GM21825 (cell line): ENCODE data around the gene ATG2A.

Experiments
- ATAC-seq: cut with Tn5 transposase; IDR thresholded peaks from one replicate; pipeline ENCODE4 v1.9.1; 2021; ENCODE audit warnings: mild to moderate bottlenecking, moderate library complexity; ENCODE audit not compliant: unreplicated experiment

ATG2A gene

DNA sequence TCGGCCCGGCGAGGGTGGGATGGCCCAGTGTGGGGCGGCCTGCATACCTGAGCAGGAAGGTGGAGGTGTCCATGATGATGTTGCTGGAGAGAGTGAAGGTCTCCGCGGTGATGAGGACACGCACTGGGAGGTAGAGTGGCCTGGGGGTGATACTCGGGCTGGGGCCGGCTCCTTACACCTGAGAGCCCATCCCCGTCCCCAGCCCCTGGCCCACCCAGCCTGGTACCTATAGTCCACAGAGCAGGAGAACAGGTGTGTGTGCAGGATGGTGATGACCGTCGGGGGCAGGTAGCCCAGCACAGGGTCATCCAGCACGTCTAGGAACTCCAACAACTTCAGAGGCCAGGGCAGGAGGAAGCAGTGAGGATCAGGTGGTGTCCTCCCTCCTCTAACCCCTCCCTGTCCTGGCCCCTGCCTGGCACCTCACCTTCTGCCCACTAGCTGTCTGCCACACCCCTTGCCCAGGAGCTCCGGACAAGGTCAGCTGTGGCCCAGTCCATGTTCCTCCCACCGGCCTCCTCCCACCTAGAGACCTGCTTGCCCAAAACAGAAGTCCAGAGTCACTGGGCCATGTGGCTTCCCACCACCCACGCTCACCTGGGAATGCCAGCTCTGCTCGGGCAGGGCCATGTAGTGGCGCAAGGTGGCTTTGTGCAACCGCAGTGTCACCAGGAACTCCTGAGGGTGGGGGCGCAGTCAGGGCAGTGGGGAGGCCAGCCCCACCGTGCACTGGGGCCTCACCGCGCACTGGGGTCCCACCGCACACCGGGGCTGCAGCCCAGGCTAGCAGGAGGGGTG, 11.3 kb downstream of the ATG2A start:
- no peak for ATAC-seq

DNA sequence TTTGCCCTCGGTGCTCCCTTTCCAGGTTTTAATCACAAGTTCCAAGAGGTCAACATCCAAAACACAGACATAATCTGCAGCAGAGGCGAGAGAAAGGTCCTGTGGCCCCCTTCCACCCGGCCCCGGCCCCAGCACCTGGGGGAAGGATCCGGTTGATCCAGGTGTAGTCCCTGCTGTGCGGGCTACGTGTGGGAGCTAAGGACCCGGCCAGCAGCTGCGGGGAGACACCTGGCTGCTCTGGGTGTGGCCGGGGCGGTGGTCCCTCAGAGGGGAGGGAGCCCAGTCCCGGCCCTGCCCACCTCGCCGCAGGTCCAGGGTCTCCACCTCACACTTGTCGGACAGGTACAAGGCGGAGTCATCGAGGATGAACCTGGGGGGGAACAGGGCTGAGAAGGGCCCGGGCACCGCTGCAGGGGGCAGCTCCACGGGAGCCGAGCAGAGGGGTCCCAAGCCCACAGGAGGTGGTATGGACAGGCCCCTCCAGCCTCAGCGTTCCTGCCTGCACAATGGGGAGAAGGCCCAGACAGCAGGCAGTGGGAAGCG, 13.6 kb downstream of the ATG2A start:
- ATAC-seq: no peak

DNA sequence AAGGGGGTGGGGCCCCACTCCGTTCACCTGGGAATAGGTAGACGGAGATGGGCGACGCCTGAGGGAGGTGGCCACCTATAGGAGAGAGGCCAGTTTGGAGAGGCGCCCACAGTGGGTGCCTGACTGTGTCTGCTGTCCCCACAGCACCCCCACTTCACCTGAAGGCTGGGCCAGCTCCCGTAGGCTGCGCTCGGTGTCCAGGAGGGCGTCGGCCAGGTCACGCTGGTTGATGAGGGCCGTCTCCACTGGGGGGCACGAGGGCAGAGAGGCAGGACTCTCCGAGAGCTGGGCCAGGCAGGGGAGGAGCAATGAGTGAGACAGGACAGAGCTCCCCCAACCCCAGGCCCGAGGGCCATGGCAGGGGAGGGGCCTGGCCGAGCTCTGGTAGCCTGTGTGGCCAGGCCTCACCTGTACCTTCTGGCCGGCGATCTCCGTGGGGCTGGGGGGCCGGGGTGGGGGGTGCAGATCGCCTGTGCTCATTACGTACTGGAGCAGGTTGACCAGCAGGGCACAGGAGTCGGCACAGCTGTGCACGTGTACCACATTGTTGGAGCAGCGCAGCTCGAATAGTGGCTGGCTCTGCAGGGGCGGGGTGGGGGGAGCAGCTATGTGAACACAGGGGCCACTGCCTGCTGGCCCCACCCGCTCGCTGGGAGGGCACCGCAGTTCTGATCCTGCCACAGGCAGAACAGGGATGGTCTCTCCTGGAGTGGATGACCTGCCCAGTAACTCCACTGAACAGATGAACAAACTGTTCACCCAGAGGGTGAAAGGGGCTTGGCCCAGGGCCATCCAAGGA, 14.7 kb downstream of the ATG2A start:
- ATAC-seq: no peak

DNA sequence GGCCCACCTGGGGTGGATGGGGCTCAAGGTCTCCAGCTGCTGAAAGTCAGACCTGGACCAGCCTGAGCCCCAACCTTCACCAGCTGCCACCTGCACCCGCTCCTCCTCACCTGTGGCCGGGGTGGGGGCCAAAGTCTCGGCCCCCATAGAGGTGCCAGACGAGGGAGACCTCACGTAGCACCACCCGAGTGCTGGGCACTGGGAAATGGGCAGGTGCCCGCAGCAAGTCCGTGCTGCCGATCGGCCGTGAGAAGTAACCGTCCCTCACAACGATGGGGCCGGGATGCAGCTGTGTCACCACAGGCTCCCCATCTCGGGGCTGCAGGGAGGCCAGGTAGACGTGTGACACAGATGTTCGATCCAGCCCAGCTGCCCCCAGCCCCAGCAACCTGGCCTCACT, 16.2 kb downstream of the ATG2A start:
- no peak for ATAC-seq

DNA sequence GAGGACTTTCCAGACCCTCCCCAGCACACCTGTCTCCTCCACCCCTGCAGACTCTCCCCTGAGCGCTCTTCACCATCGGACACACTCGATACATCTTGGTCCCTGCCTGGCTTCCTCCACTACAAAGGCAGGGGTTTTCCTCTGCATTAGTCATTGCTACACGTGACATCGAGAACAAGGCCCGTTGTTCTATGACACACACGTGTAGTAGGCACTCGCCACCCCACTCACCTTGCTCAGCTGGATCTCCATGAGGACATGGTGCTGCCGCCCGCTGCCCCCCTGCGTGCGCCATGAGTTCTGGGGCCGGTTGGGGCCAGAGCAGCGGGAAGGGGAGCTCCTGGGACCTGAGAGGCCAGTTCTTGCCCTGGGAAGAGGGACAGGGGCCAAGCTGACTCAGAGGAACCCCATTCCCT, 16.7 kb downstream of the ATG2A start:
- ATAC-seq: no peak

DNA sequence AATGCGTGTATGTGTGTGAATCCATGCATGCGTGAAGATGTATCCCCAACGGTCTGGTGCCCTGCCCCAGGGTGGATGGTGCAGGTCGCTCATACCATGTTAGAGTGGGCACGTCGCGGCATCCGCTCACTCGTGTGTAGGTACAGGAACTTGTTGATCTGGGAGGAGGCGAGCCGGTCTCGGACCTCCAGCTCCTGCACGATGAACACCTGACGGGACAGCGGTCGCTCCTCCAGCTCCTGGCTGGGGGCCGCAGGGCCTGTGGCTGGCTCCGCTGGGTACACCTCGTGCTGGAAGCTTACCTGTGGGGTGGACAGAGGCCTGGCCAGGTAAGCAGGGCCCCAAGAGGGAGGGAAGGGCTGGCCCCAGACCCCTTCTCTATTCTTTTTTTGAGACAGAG, 18.5 kb downstream of the ATG2A start:
- ATAC-seq: no peak

DNA sequence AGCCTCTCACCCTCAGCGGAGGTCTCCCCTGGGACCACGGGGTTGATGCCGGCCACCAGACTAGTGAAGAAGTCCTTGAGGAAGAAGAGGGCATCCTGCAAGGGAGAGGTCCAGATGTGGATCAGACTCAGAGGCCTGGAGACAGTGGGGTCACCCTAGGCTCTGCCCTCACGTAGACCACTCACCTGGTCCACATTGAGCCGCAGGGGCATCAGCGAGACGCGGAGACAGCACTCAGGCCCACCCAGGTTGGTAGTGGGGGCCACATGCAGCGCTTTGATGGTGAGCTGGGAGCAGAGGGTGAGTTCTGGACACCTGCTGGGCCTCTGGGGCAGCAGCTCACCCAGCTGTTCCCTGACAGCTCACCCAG, 18.9 kb downstream of the ATG2A start:
- no peak for ATAC-seq

DNA sequence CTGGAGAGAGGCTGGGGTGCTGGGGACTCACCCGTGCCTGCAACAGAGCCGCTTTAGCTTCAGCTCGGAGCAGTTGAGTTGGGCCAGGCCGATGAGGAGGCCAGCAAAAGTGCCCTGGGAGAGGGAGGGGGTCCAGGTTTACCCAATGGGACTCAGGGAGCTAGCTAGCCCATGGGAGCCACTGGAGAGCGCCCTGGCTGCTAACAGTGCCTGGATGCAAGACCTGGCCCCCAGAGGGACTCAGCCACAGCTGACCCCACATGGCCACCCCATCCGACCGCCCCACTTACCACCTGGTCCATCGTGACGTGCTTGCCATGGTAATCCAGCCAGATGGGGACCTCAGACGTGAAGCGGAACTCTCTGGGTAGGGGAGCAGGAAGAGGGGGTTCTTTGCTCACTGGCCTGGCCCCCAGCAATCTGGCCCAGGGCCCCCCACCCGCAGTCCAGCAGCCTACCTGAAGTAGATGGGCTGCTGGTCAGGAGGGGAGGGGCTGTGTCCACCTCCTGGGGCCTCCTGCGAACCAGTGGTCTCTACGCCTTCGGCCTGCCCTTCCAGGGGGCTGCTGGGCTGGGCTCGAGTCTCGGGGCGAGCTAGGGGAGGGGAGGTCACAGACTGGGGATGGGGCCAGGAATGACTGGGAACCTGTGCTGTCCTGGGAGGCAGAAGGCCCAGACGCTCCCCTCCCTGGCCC, 19.5 kb downstream of the ATG2A start:
- no peak for ATAC-seq

DNA sequence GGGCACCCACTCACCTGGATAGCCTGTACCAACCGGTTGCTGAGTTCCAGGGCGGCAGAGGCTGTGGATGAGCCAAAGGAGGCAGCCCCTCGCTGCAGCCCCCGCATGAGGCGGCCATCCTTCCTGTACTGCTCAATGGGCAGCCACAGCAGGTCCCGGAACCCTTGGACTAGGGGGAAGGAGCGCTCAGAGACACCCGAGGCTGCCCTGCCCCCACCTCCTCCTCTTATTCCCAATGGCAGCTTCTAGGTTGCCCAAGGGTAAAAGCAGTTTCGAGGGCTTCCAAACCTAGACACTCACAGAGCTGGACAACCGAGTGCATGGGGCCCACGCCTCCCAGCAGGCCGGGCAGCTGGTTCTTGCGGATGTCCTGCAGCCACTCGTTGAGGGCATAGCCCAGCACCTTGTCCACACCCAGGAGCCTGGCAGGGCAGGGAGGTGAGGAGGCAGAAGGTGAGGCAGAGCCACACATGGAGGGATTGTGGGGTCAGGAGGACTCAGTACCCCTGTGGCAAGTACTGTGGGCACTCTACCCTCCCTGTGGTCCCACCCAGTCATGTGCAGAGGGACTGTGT, 20.5 kb downstream of the ATG2A start:
- no peak for ATAC-seq

DNA sequence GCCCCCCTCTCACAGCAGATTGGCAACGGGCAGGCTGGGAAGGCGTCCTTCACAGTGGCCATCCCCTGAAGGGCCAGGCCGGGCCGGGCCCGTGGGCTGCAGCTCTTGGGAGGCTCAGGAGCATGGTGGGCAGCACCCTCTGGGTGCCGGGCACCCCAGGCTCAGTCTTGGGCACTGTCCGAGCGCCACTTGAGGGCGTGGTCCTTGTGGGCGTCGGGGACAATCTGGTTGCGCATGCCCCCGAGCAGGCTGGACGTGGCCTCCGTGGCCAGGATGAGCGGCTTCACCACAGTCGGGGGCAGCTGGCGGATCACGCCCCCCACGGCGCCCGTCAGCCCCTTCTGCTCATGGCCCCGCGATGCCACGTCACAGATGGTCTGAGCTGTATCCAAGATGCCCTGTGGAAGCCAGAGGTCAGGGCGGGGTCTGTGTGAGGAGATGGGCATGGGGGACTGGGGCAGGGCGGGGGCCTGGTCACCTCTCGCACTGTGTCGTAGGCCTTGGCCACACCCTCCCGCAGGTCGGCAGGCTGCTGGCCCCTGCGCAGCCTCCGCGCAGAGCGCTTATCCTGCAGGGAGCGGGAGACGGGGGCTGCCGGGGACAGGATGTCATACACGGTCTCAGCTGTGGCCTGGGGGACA, 22.1 kb downstream of the ATG2A start:
- no peak for ATAC-seq

DNA sequence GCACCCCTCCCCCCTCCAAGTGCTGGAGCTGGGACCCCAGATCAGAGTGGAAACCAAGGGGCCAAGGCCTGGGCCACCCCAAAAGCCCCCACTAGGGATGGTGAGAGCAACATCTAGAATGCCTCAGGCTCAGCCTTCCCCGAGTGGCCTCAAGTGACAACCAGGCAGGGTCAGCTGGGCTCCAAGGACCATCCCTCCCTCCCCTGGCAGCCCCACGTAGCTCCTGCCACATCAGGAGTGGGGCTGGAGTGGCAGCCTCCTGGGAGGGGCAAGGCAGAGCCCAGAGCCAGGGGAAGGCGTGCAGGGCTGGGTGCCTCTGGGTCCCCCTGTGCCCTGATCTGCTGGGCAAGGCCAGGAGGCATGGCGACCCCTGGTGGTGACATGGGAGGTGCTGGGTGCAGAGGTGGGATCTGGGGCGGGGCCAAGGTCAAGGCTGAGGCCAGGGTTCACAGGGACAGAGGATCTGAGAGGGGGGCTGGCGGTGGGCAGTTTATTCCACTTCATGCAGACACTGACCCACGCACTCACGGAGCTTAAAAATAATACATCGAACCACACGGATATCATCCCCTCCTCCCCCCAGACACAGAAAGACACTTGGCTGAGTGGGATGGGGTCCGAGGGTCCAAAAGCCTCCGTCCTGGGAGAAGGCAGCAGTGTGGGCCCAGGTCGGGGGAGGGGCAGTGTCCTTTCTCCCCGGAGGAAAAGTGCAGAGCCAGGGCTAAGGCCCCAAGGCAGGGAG, 22.8 kb downstream of the ATG2A start:
- ATAC-seq: peak; percentile 61

DNA sequence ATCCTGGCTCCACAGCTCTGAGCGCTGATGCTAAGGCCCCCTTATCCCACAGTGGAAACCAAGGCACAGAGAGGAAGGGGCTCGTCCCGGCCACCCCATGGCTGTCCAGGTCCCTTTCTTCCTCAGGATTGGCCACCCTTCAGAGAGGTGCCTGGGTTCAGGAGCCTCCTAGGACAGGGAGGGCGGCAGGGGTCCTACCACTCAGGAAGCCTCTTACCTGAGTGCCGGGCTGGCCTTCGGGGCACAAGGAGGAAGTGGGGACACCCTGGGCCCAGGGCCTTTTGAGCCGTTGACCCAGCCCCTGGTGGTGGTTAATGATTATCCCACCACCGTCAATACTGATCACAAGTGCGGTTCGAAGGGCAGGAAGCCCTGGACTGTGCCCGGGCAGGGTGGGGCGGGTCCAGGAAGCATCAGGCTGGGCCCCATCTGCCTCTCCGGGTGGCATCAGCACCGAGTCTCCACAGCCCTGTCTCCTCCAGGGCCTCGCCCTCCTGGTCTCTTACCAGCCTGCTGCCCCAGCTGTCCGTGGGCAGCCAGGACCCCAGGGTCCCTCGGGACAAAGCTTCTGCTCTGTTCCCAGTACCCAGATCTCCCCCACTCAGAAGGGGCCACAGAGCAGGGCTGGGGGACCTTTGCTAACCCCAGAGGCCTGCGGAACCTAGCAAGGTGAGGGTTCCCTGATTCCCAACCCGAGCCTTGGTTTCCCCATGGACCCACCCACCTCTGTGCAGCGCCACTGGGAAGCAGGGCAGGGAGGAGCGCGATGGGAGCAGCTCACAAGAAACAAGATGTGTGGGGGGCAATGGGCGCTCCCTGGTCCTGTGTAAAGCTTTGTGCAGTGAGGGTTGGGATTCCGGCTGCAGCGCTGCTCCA, 23.6 kb downstream of the ATG2A start:
- ATAC-seq: no peak

DNA sequence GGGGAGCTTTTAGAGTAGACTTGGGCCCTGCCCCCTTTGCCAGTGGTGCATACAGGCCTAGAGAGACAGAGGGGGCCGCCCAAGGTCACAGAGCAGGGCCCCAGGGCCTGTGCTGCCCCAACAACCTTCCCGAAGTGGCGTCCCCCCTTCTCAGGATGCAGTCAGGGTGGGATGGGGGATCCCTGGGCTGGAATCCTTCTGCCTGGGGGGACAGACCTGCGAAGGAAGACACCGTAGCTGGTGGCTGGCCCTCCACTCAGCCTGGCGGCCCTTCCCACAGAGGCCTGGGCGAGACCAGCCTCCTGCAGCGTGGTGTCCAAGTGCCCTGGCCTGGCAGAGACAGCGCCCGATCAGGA, 24.2 kb downstream of the ATG2A start:
- ATAC-seq: no peak

DNA sequence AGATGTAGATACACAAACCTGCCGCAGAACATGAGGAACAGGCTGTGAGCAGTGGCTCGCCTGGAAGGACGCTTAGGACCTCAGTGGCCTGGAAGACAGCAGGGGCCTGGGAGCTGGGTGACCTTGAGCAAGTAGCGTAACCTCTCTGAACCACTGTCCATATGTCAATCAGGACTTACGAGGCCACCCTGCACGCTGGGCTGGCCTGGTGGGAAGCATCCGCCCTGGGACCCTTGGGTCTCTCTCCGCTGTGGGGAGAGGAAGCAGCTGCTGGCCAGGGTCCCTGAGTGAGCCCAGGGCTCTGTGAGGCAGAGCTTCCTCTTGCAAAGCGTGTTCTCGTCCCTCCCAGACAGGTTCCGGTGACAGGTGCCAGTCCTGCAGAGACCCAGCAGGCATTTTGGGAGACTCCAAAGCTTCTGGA, 24.6 kb downstream of the ATG2A start:
- ATAC-seq: no peak

DNA sequence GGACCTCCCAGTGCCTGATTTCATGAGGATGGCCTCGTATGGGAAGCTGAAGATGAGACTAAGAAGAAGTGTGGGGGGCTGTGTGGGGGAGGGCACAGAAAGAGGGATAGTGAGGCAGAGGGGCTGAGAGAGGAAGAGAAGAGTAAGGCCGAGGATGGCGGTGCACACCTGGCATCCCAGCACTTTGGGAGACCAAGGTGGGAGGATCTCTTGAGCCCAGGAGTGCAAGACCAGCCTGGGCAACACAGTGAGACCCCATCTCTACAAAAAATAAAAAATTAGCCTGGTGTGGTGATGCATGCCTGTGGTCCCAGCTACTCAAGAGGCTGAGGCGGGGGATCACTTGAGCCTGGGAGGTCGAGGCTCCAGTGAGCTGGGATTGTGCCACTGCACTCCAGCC, 25.1 kb downstream of the ATG2A start:
- ATAC-seq: no peak

DNA sequence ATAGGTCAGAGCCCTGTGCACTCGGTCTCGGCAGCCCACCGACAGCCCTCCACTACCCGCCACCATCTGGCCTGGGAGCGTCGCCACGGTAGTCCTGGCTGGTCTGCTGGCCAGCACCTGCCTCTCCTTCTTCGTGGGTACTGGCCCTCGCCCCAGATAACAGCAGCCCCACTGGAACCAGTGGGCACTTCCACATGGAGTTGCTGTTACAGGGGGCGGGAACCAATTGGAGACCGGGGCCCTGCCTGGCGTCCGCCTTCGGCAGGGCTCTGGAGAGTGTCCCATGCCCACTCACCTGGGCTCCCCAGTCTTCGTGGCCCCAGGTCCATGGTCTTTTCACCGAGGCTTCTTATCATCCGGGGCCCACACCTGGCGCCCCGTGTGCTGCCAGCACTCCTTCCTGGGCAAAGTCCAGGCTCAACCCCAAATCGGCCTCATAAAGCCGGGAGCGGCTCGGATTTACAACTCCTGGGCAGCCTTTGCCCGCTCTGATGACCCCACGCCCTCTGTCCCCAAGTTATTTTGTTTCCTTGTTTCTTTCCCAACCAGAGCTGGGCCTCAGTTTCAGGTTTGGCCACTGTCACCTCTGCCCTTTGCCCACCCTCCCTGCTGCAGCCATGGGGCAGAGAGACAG, 25.7 kb downstream of the ATG2A start:
- no peak for ATAC-seq

DNA sequence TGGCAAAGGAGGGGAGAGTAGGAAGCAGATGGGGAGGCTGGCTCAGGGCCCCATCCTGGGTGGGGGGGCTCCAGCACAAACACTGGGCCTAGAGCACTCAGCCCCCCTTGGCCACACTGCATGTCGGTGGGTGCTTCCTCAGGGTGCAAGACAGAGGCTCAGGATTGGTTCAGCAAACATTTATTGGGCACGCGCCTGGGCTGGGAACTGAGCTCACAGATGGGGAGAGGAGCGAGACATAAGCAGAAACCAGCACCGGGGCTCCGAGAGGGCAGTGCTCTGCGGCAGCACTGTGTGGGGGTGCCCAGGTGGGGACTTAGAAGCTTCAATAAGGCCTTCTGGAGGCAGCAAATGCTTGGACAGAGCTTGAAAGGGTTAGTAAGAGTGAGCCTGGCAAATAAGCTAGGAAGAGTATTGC, 26.5 kb downstream of the ATG2A start:
- ATAC-seq: no peak

DNA sequence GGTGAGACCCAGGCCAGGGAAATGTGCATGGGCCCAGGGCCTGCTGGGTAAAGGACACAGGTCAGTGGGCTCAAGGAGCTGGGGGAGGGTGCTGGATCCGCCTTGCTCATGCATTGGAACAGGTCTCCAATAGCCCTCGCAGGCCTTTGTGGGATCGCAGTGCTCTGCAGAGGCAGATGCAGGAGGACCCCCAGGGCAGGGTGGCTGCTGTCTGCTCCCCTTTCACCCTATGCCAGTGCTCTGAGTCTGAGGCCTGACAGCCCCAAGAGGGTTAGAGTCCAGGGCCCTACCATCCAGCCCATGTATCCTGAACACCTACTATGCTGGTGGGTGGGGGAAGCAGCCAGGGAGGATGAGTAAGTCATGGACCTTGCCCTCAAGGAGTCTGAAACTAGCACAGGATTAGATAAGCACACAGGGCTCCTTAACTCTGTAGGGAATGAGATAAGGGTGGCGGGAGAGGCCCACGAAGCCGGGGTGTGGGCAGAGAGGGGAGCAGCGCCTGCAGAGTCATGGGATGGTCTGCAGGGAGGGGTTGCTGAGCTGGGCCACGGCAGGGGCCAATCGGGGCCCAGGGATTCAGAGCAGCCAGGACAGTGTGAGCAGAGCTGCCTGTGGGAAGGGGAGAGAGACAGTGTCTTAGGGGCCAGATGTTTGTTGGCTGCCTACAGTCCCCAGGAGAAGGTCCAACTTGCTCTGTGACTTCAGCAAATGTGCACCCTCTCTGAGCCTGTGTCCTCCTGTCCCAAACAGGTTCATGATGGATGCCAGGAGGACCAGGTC, 28.1 kb downstream of the ATG2A start:
- no peak for ATAC-seq
